Measurements from ENCODE around the gene MTPN.

Gene MTPN

GRCh38 chr7:136018104-136018503 is 40.9 kb upstream of the MTPN start:
- Histone ChIP-seq H4K20me1 (ENCODE audit: insufficient read depth, low read length) (no peaks in the 10 kb centered on the region), H3K4me1 (ENCODE audit: low read length) (no peaks in the 10 kb centered on the region), H2AFZ (ENCODE audit: low read length) (no peak overlapping the region), H3K9me3 (replicated peaks; ENCODE audit: insufficient read depth, low read length) (no peaks in the 10 kb centered on the region), H3K79me2 (ENCODE audit: low read length) (no peaks in the 10 kb centered on the region), H3K36me3 (replicated peaks; ENCODE audit: insufficient read depth, low read length) (no peaks in the 10 kb centered on the region), H3F3A (ENCODE audit: insufficient read depth, low read length) (no peaks in the 10 kb centered on the region), H3K4me2 (ENCODE audit: low read depth, low read length) (no peak overlapping the region), H3K27ac (ENCODE audit: low read length) (no peak overlapping the region), H3K4me3 (ENCODE audit: low read length) (no peak overlapping the region), H3K9ac (ENCODE audit: low read length) (no peak overlapping the region), H3K9me2 (replicated peaks; ENCODE audit: insufficient read depth, low read length) (no peaks in the 10 kb centered on the region), H3K27me3 (replicated peaks; ENCODE audit: insufficient read depth, low read length) (no peaks in the 10 kb centered on the region)
- no peak for TF ChIP-seq EZH2phosphoT487 (IDR thresholded peaks at IDR 0.05; ENCODE audit: low read length)
- TF ChIP-seq CTCF (IDR thresholded peaks at IDR 0.05; ENCODE audit: low read length): no peak
- TF ChIP-seq EZH2 (optimal IDR thresholded peaks at IDR 0.05; ENCODE audit: low read depth, low read length): no peak
- no peak for DNase-seq

DNA sequence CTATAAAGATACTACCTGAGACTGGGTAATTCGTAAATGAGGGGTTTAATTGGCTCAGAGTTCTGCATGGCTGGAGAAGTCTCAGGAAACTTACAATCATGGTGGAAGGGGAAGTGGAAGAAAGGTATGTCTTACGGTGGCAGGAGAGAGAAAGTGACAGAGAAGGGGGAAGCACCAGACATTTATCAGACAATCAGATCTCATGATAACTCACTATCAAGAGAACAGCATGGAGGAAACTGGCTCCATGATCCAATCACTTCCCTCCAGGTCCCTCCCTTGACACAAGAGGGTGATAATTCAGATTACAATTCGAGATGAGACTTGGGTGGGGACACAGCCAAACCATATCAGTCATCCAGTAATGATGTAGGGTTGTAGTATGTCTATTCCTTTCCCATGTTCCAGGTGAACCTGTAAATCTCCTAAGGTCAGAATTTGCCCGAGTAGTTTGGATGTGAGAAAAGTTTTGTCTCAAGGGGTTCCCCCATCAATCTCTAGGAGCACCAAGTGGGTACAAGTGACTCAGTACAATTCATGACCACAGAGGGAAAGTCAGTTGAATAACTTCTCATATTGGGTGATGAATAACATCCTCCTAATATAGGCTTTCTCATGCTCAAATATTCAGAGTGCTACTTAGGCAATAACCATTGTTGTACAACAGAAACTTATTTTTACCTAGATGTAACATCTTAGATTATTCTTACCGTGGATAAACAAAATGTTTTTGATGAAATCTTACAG is 39.7 kb upstream of the MTPN start:
- H3K9me2 ChIP-seq (replicated peaks; ENCODE audit: insufficient read depth, low read length): no peaks in the 10 kb centered on the region
- H3K9me3 ChIP-seq (replicated peaks; ENCODE audit: insufficient read depth, low read length): no peaks in the 10 kb centered on the region
- H3K36me3 ChIP-seq (replicated peaks; ENCODE audit: insufficient read depth, low read length): no peaks in the 10 kb centered on the region
- no peak for TF ChIP-seq EZH2 (optimal IDR thresholded peaks at IDR 0.05; ENCODE audit: low read depth, low read length)
- no peak for TF ChIP-seq EZH2phosphoT487 (IDR thresholded peaks at IDR 0.05; ENCODE audit: low read length)
- no peak for TF ChIP-seq CTCF (IDR thresholded peaks at IDR 0.05; ENCODE audit: low read length)
- H2AFZ ChIP-seq (ENCODE audit: low read length): no peak overlapping the region
- no peak for DNase-seq
- H4K20me1 ChIP-seq (ENCODE audit: insufficient read depth, low read length): no peaks in the 10 kb centered on the region
- H3K27ac ChIP-seq (ENCODE audit: low read length): no peak overlapping the region
- H3K9ac ChIP-seq (ENCODE audit: low read length): no peak overlapping the region
- H3K4me1 ChIP-seq (ENCODE audit: low read length): no peaks in the 10 kb centered on the region
- no peaks in the 10 kb centered on the region for H3F3A ChIP-seq (ENCODE audit: insufficient read depth, low read length)
- H3K27me3 ChIP-seq (replicated peaks; ENCODE audit: insufficient read depth, low read length): no peaks in the 10 kb centered on the region
- H3K4me2 ChIP-seq (ENCODE audit: low read depth, low read length): no peak overlapping the region
- no peak overlapping the region for H3K4me3 ChIP-seq (ENCODE audit: low read length)
- no peaks in the 10 kb centered on the region for H3K79me2 ChIP-seq (ENCODE audit: low read length)

DNA sequence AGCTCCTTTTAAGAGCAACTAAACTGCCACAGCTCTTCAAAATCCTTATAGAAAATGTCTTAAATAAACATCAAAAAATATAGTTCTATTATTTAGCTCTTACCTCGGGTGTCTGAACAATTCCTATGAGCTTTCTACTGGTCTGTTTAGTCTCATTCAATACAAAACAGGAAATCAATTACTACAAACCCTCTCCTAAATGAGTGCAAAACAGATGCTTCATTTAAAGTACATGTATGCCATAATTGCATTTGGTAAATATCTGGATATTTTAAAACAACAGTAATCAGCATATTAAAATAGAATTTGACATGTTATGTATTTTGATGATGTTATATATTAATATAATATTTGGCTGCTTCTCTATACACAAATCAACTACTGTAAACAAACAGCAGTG is 38.5 kb upstream of the MTPN start:
- TF ChIP-seq CTCF (IDR thresholded peaks at IDR 0.05; ENCODE audit: low read length) (no peak), EZH2phosphoT487 (IDR thresholded peaks at IDR 0.05; ENCODE audit: low read length) (no peak), EZH2 (optimal IDR thresholded peaks at IDR 0.05; ENCODE audit: low read depth, low read length) (no peak)
- H3K79me2 ChIP-seq (ENCODE audit: low read length): no peaks in the 10 kb centered on the region
- no peaks in the 10 kb centered on the region for H3K4me1 ChIP-seq (ENCODE audit: low read length)
- H3K9ac ChIP-seq (ENCODE audit: low read length): no peak overlapping the region
- DNase-seq: no peak
- no peaks in the 10 kb centered on the region for H3K9me2 ChIP-seq (replicated peaks; ENCODE audit: insufficient read depth, low read length)
- no peaks in the 10 kb centered on the region for H4K20me1 ChIP-seq (ENCODE audit: insufficient read depth, low read length)
- no peaks in the 10 kb centered on the region for H3F3A ChIP-seq (ENCODE audit: insufficient read depth, low read length)
- H3K36me3 ChIP-seq (replicated peaks; ENCODE audit: insufficient read depth, low read length): no peaks in the 10 kb centered on the region
- no peak overlapping the region for H2AFZ ChIP-seq (ENCODE audit: low read length)
- H3K27me3 ChIP-seq (replicated peaks; ENCODE audit: insufficient read depth, low read length): no peaks in the 10 kb centered on the region
- no peak overlapping the region for H3K4me3 ChIP-seq (ENCODE audit: low read length)
- H3K27ac ChIP-seq (ENCODE audit: low read length): no peak overlapping the region
- H3K4me2 ChIP-seq (ENCODE audit: low read depth, low read length): no peak overlapping the region
- H3K9me3 ChIP-seq (replicated peaks; ENCODE audit: insufficient read depth, low read length): no peaks in the 10 kb centered on the region

Data from MM.1S (cell line).